Immature natural killer cell (primary cell): ENCODE data around the gene AFP. TPM values are rescaled to one million over a fixed set of nuclear protein-coding genes. Genes with fewer than 3 reads are reported as not detected.

Source experiments
- DNase-seq, 3 donors: peaks; one replicate each; pipeline ENCODE4 v3.0.0; 2022; ENCODE audit warnings: mixed read lengths in 1 of 3
- H3K27ac Mint-ChIP-seq, 6 donors: one replicate each; pipeline ENCODE4 v1.8.0; 2020; ENCODE audit warnings: mixed read lengths in 6 of 6, mild to moderate bottlenecking in 5 of 6, inconsistent platforms in 4 of 6, moderate library complexity in 3 of 6
- H3K27me3 Mint-ChIP-seq, 3 donors: one replicate each; pipeline ENCODE4 v1.8.0; 2020 to 2021; ENCODE audit warnings: low read depth in 3 of 3, mild to moderate bottlenecking in 3 of 3, mixed read lengths in 3 of 3, moderate library complexity in 3 of 3, inconsistent platforms in 1 of 3
- H3K36me3 Mint-ChIP-seq, 3 donors: one replicate each; pipeline ENCODE4 v1.8.0; 2020; ENCODE audit warnings: mixed read lengths in 3 of 3, inconsistent platforms in 2 of 3, mild to moderate bottlenecking in 2 of 3
- H3K4me1 Mint-ChIP-seq, 2 donors: one replicate each; pipeline ENCODE4 v1.8.0; 2020; ENCODE audit warnings: inconsistent platforms in 2 of 2, mild to moderate bottlenecking in 2 of 2, mixed read lengths in 2 of 2, moderate library complexity in 1 of 2
- H3K4me3 Mint-ChIP-seq, 5 donors: one replicate each; pipeline ENCODE4 v1.8.0; 2020; ENCODE audit warnings: mild to moderate bottlenecking in 5 of 5, mixed read lengths in 5 of 5, inconsistent platforms in 3 of 5, moderate library complexity in 3 of 5
- H3K9me3 Mint-ChIP-seq, 6 donors: one replicate each; pipeline ENCODE4 v1.8.0; 2020; ENCODE audit warnings: mild to moderate bottlenecking in 6 of 6, mixed read lengths in 6 of 6, inconsistent platforms in 4 of 6, moderate library complexity in 3 of 6
- polyA plus RNA-seq, 3 donors: library from polyadenylated mRNA; unstranded; fragments of 300-500 nt; fragmentation: Illumina TruSeq; gene quantifications; one replicate each; pipeline ENCODE4 v1.2.3, GENCODE V29; 2021

Gene AFP
- polyA plus RNA-seq, 3 donors from 2014 or later: not detected

DNA sequence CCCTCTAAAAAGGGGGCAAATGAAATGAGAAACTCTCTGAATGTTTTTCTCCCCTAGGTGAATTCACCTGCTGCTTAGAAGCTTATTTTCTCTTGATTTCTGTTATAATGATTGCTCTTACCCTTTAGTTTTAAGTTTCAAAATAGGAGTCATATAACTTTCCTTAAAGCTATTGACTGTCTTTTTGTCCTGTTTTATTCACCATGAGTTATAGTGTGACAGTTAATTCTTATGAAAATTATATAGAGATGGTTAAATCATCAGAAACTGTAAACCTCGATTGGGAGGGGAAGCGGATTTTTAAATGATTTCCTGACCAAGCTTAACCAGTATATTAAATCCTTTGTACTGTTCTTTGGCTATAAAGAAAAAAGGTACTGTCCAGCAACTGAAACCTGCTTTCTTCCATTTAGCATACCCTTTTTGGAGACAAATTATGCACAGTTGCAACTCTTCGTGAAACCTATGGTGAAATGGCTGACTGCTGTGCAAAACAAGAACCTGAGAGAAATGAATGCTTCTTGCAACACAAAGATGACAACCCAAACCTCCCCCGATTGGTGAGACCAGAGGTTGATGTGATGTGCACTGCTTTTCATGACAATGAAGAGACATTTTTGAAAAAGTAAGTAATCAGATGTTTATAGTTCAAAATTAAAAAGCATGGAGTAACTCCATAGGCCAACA is 27.7 kb upstream of the AFP start:
- H3K9me3 Mint-ChIP-seq: peaks cover 0 to 2% (median 0%) of the 10 kb centered on the region in 6 donors
- DNase-seq: no peak
- H3K27ac Mint-ChIP-seq: no peak overlapping the region
- no peaks in the 10 kb centered on the region for H3K4me1 Mint-ChIP-seq
- peaks cover 0 to 2% (median 2%) of the 10 kb centered on the region in 3 donors for H3K27me3 Mint-ChIP-seq
- no peaks in the 10 kb centered on the region for H3K36me3 Mint-ChIP-seq
- no peak overlapping the region for H3K4me3 Mint-ChIP-seq

DNA sequence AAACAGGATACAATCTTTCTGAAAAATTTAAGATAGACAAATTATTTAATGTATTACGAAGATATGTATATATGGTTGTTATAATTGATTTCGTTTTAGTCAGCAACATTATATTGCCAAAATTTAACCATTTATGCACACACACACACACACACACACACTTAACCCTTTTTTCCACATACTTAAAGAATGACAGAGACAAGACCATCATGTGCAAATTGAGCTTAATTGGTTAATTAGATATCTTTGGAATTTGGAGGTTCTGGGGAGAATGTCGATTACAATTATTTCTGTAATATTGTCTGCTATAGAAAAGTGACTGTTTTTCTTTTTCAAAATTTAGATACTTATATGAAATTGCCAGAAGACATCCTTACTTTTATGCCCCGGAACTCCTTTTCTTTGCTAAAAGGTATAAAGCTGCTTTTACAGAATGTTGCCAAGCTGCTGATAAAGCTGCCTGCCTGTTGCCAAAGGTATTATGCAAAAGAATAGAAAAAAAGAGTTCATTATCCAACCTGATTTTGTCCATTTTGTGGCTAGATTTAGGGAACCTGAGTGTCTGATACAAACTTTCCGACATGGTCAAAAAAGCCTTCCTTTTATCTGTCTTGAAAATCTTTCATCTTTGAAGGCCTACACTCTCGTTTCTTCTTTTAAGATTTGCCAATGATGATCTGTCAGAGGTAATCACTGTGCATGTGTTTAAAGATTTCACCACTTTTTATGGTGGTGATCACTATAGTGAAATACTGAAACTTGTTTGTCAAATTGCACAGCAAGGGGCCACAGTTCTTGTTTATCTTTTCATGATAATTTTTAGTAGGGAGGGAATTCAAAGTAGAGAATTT is 26.8 kb upstream of the AFP start:
- Mint-ChIP-seq H3K4me3 (no peak overlapping the region), H3K9me3 (peaks cover 0 to 2% (median 0%) of the 10 kb centered on the region in 6 donors), H3K4me1 (no peaks in the 10 kb centered on the region), H3K36me3 (no peaks in the 10 kb centered on the region), H3K27me3 (peaks cover 0 to 2% (median under 1%) of the 10 kb centered on the region in 3 donors), H3K27ac (no peak overlapping the region)
- DNase-seq: no peak

DNA sequence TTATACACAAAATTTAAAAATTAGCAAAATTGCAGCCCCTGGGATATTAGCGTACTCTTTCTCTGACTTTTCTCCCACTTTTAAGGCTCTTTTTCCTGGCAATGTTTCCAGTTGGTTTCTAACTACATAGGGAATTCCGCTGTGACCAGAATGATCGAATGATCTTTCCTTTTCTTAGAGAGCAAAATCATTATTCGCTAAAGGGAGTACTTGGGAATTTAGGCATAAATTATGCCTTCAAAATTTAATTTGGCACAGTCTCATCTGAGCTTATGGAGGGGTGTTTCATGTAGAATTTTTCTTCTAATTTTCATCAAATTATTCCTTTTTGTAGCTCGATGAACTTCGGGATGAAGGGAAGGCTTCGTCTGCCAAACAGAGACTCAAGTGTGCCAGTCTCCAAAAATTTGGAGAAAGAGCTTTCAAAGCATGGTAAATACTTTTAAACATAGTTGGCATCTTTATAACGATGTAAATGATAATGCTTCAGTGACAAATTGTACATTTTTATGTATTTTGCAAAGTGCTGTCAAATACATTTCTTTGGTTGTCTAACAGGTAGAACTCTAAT is 26.0 kb upstream of the AFP start:
- no peaks in the 10 kb centered on the region for H3K4me1 Mint-ChIP-seq
- no peak for DNase-seq
- H3K27me3 Mint-ChIP-seq: peaks cover 0 to 2% (median 0%) of the 10 kb centered on the region in 3 donors
- H3K36me3 Mint-ChIP-seq: no peaks in the 10 kb centered on the region
- no peak overlapping the region for H3K27ac Mint-ChIP-seq
- H3K4me3 Mint-ChIP-seq: no peak overlapping the region
- H3K9me3 Mint-ChIP-seq: peaks cover 0 to 2% (median 0%) of the 10 kb centered on the region in 6 donors

DNA sequence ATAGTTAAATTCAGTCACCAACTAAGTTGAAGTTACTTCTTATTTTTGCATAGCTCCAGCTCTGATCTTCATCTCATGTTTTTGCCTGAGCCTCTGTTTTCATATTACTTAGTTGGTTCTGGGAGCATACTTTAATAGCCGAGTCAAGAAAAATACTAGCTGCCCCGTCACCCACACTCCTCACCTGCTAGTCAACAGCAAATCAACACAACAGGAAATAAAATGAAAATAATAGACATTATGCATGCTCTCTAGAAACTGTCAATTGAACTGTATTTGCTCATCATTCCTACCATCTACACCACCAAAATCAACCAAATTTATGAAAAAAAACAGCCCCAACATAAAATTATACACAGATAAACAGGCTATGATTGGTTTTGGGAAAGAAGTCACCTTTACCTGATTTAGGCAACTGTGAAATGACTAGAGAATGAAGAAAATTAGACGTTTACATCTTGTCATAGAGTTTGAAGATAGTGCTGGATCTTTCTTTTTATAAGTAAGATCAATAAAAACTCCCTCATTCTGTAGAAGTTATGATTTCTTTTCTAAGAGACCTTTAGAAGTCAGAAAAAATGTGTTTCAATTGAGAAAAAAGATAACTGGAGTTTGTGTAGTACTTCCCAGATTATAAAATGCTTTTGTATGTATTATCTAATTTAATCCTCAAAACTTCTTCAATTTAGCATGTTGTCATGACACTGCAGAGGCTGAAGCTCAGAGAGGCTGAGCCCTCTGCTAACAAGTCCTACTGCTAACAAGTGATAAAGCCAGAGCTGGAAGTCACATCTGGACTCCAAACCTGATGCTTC is 24.9 kb upstream of the AFP start:
- no peaks in the 10 kb centered on the region for H3K4me1 Mint-ChIP-seq
- no peak overlapping the region for H3K4me3 Mint-ChIP-seq
- no peak for DNase-seq
- no peaks in the 10 kb centered on the region for H3K36me3 Mint-ChIP-seq
- H3K27ac Mint-ChIP-seq: no peak overlapping the region
- H3K9me3 Mint-ChIP-seq: peaks cover 0 to 2% (median 0%) of the 10 kb centered on the region in 6 donors
- H3K27me3 Mint-ChIP-seq: peaks cover 0 to 2% (median 0%) of the 10 kb centered on the region in 3 donors

DNA sequence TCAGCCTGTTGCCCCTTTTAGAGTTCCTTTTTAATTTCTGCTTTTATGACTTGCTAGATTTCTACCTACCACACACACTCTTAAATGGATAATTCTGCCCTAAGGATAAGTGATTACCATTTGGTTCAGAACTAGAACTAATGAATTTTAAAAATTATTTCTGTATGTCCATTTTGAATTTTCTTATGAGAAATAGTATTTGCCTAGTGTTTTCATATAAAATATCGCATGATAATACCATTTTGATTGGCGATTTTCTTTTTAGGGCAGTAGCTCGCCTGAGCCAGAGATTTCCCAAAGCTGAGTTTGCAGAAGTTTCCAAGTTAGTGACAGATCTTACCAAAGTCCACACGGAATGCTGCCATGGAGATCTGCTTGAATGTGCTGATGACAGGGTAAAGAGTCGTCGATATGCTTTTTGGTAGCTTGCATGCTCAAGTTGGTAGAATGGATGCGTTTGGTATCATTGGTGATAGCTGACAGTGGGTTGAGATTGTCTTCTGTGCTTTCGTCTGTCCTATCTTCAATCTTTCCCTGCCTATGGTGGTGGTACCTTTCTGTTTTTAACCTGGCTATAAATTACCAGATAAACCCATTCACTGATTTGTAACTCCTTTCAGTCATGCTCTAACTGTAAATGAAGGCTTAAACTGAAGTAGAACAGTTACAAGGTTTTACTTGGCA is 24.1 kb upstream of the AFP start:
- Mint-ChIP-seq H3K4me3 (no peak overlapping the region), H3K9me3 (peaks cover 0 to 2% (median 0%) of the 10 kb centered on the region in 6 donors), H3K27me3 (peaks cover 0 to 2% (median 0%) of the 10 kb centered on the region in 3 donors), H3K27ac (no peak overlapping the region), H3K4me1 (no peaks in the 10 kb centered on the region), H3K36me3 (no peaks in the 10 kb centered on the region)
- DNase-seq: no peak

DNA sequence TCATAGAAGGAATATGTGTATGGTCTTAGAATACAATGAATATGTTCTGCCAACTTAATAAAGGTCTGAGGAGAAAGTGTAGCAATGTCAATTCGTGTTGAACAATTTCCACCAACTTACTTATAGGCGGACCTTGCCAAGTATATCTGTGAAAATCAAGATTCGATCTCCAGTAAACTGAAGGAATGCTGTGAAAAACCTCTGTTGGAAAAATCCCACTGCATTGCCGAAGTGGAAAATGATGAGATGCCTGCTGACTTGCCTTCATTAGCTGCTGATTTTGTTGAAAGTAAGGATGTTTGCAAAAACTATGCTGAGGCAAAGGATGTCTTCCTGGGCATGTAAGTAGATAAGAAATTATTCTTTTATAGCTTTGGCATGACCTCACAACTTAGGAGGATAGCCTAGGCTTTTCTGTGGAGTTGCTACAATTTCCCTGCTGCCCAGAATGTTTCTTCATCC is 22.7 kb upstream of the AFP start:
- Mint-ChIP-seq H3K27me3 (no peaks in the 10 kb centered on the region), H3K4me3 (no peak overlapping the region), H3K9me3 (no peaks in the 10 kb centered on the region), H3K4me1 (no peaks in the 10 kb centered on the region), H3K27ac (no peak overlapping the region), H3K36me3 (no peaks in the 10 kb centered on the region)
- DNase-seq: no peak

DNA sequence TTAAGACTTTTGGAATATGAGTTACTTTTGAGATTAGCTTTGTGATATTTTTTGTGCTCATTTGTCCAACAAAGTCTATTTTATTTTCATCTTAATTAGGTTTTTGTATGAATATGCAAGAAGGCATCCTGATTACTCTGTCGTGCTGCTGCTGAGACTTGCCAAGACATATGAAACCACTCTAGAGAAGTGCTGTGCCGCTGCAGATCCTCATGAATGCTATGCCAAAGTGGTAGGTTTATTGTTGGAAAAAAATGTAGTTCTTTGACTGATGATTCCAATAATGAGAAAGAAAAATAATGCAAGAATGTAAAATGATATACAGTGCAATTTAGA is 21.1 kb upstream of the AFP start:
- no peak for DNase-seq
- Mint-ChIP-seq H3K27me3 (peaks cover 0 to 2% (median 0%) of the 10 kb centered on the region in 3 donors), H3K4me3 (no peak overlapping the region), H3K27ac (no peak overlapping the region), H3K36me3 (no peaks in the 10 kb centered on the region), H3K9me3 (peaks cover 0 to 2% (median 0%) of the 10 kb centered on the region in 6 donors), H3K4me1 (no peaks in the 10 kb centered on the region)

DNA sequence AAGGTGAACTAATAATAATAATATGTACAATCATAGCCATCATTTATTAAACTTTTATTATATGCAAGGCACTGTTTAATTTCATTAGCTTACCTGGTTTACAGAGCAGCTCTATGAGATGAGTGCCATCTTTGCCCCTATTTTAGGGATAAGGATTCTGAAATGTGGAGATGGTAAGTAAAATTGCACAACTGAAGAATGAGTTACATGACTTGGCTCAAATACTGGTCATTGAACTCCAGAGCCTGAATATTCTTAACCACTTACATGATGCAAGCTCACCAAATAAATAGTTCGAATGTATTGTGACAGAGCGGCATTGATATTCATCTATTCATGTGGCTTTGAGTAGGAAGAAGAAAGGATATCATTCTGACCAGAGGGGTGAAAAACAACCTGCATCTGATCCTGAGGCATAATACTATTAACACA is 20.2 kb upstream of the AFP start:
- H3K9me3 Mint-ChIP-seq: peaks cover 0 to 2% (median 0%) of the 10 kb centered on the region in 6 donors
- no peaks in the 10 kb centered on the region for H3K36me3 Mint-ChIP-seq
- no peak for DNase-seq
- H3K4me3 Mint-ChIP-seq: no peak overlapping the region
- H3K27ac Mint-ChIP-seq: no peak overlapping the region
- peaks cover 0 to 2% (median 0%) of the 10 kb centered on the region in 3 donors for H3K27me3 Mint-ChIP-seq
- H3K4me1 Mint-ChIP-seq: no peaks in the 10 kb centered on the region

DNA sequence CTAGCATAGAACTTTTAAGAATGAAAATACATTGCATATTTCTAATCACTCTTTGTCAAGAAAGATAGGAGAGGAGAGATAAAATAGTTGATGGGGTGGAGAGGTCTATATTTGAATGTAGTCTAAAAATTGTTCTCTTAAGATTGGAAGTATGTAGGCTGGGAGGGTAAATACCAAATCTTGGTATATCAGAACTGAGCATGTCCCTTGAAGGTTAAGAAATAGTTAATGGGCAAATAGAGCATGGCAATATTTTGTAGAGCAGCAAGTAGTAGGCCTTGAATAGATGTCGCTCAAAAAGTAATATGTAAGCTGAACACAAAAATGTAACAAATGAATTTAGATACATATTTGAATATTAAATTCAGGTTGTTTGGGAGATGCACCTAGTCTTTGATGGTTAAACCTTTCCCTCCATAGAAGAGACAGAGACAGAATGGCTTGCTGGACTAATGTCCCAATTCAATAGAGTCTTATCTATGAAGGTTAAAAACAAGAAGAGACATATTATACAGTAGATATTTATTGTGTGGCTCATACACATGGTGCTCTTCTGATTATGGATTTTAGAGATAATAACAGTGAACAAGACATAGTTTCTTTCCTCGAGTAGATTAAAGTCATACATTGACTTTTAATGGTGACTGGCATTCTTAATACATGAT is 19.5 kb upstream of the AFP start:
- H3K27me3 Mint-ChIP-seq: peaks cover 0 to 2% (median 0%) of the 10 kb centered on the region in 3 donors
- H3K36me3 Mint-ChIP-seq: no peaks in the 10 kb centered on the region
- peaks cover 0 to 2% (median 0%) of the 10 kb centered on the region in 6 donors for H3K9me3 Mint-ChIP-seq
- no peak for DNase-seq
- H3K27ac Mint-ChIP-seq: no peak overlapping the region
- H3K4me3 Mint-ChIP-seq: no peak overlapping the region
- H3K4me1 Mint-ChIP-seq: no peaks in the 10 kb centered on the region

DNA sequence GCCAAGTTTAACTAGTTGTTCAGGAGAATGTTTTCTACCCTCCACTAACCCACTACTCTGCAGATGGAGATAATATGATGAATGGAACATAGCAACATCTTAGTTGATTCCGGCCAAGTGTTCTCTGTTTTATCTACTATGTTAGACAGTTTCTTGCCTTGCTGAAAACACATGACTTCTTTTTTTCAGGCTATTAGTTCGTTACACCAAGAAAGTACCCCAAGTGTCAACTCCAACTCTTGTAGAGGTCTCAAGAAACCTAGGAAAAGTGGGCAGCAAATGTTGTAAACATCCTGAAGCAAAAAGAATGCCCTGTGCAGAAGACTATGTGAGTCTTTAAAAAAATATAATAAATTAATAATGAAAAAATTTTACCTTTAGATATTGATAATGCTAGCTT is 18.7 kb upstream of the AFP start:
- H3K27me3 Mint-ChIP-seq: peaks cover 0 to 4% (median 0%) of the 10 kb centered on the region in 3 donors
- DNase-seq: no peak
- no peaks in the 10 kb centered on the region for H3K4me1 Mint-ChIP-seq
- no peaks in the 10 kb centered on the region for H3K36me3 Mint-ChIP-seq
- no peak overlapping the region for H3K27ac Mint-ChIP-seq
- H3K4me3 Mint-ChIP-seq: no peak overlapping the region
- H3K9me3 Mint-ChIP-seq: peaks cover 0 to 2% (median 0%) of the 10 kb centered on the region in 6 donors

DNA sequence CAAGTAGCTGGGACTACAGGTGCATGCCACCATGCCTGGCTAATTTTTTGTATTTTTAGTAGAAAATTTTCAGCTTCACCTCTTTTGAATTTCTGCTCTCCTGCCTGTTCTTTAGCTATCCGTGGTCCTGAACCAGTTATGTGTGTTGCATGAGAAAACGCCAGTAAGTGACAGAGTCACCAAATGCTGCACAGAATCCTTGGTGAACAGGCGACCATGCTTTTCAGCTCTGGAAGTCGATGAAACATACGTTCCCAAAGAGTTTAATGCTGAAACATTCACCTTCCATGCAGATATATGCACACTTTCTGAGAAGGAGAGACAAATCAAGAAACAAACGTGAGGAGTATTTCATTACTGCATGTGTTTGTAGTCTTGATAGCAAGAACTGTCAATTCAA is 18.0 kb upstream of the AFP start:
- no peaks in the 10 kb centered on the region for H3K4me1 Mint-ChIP-seq
- no peak overlapping the region for H3K27ac Mint-ChIP-seq
- H3K4me3 Mint-ChIP-seq: no peak overlapping the region
- H3K9me3 Mint-ChIP-seq: peaks cover 0 to 2% (median 0%) of the 10 kb centered on the region in 6 donors
- H3K27me3 Mint-ChIP-seq: peaks cover 0 to 4% (median 0%) of the 10 kb centered on the region in 3 donors
- DNase-seq: no peak
- H3K36me3 Mint-ChIP-seq: no peaks in the 10 kb centered on the region

DNA sequence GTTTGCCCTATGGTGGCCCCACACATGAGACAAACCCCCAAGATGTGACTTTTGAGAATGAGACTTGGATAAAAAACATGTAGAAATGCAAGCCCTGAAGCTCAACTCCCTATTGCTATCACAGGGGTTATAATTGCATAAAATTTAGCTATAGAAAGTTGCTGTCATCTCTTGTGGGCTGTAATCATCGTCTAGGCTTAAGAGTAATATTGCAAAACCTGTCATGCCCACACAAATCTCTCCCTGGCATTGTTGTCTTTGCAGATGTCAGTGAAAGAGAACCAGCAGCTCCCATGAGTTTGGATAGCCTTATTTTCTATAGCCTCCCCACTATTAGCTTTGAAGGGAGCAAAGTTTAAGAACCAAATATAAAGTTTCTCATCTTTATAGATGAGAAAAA is 17.3 kb upstream of the AFP start:
- H3K27ac Mint-ChIP-seq: no peak overlapping the region
- H3K9me3 Mint-ChIP-seq: peaks cover 0 to 5% (median 0%) of the 10 kb centered on the region in 6 donors
- H3K27me3 Mint-ChIP-seq: peaks cover 0 to 4% (median 0%) of the 10 kb centered on the region in 3 donors
- no peaks in the 10 kb centered on the region for H3K4me1 Mint-ChIP-seq
- DNase-seq: no peak
- no peak overlapping the region for H3K4me3 Mint-ChIP-seq
- H3K36me3 Mint-ChIP-seq: no peaks in the 10 kb centered on the region
